Esophagus squamous epithelium (tissue), 5 donors: ENCODE data around the gene SLC51B. TPM values are rescaled to one million over a fixed set of nuclear protein-coding genes. Genes with fewer than 3 reads are reported as not detected.

ENCODE experiments used
- DNase-seq: peaks from one replicate; lab custom pipeline; 2025; lab: John Stamatoyannopoulos, UW
- H3K27ac ChIP-seq, 4 donors: fragments of 200-600 bp; sonication (generic); one replicate each; pipeline ENCODE4 v1.5.1; 2016 to 2019; ENCODE audit warnings: mild to moderate bottlenecking in 1 of 4
- H3K27me3 ChIP-seq, 4 donors: fragments of 200-600 bp; sonication (generic); 1 replicate in 3 of 4; 2 replicates in 1 of 4; pipeline versions ENCODE4 v1.5.1 to v1.6.0; 2017 to 2021; ENCODE audit warnings: antibody characterized with exemption in 1 of 4
- H3K36me3 ChIP-seq, 3 donors: fragments of 200-600 bp; sonication (generic); one replicate each; pipeline ENCODE4 v1.5.1; 2016 to 2019
- H3K4me1 ChIP-seq, 3 donors: fragments of 200-600 bp; sonication (generic); one replicate each; pipeline ENCODE4 v1.5.1; 2017 to 2019
- H3K4me3 ChIP-seq, 4 donors: fragments of 200-600 bp; sonication (generic); 1 replicate in 3 of 4; 2 replicates in 1 of 4; pipeline ENCODE4 v1.5.1; 2016 to 2019; ENCODE audit warnings: mild to moderate bottlenecking in 2 of 4, moderate library complexity in 1 of 4
- H3K9me3 ChIP-seq, 3 donors: fragments of 200-600 bp; sonication (generic); one replicate each; pipeline ENCODE4 v1.5.1; 2016 to 2019
- CTCF ChIP-seq, 6 experiments: fragments of 450-650 bp in 4 of 6; fragments of 200-600 bp in 2 of 6; sonication (generic) in 2 of 6; IDR thresholded peaks; one replicate each; pipeline ENCODE4 v1.5.1; 2016 to 2019; ENCODE audit warnings: antibody characterized with exemption in 6 of 6, mild to moderate bottlenecking in 4 of 6, moderate library complexity in 4 of 6
- POLR2A ChIP-seq, 4 donors: fragments of 450-650 bp; IDR thresholded peaks; one replicate each; pipeline ENCODE4 v1.6.1; 2017; ENCODE audit warnings: antibody characterized with exemption in 4 of 4, mild to moderate bottlenecking in 4 of 4, moderate library complexity in 3 of 4
- WGBS, 2 donors: methylation state at CpG; one replicate each; pipeline ENCODE4 v1.1.5; 2018; 5-methylcytosine and 5-hydroxymethylcytosine counted together
- intact Hi-C: fragments of 100-400 bp; cut with DNase I; formaldehyde crosslinking; loops from one replicate; pipeline ENCODE4 v1.15.0; 2022
- total RNA-seq, 4 donors: library from RNA; depleted of rRNA; stranded (reverse); fragments of >200 nt; gene quantifications; one replicate each; pipeline ENCODE4 v1.1.0, GENCODE V29; 2016
- donor health status: DM: yes; HTN: yes; CAD: no.

The SLC51B gene
- total RNA-seq, 4 donors from 2014 or later, result not detected

GRCh38 chr15:65068403-65068788, 23.2 kb downstream of the SLC51B start:
- H3K9me3 ChIP-seq, result no peaks in the 10 kb centered on the region
- no peak for TF ChIP-seq POLR2A (IDR thresholded peaks at IDR 0.05)
- TF ChIP-seq CTCF (IDR thresholded peaks at IDR 0.05), result no peak
- no peak for DNase-seq
- WGBS, 2 donors, result 50 to 79% methylated on average over 1 to 3 of the region's 3 CpGs
- H3K36me3 ChIP-seq, result no peaks in the 10 kb centered on the region
- peak overlapping the region; percentile 79 to 97 (median 86) for H3K27ac ChIP-seq
- H3K27me3 ChIP-seq, result peaks cover 0 to 36% (median 0%) of the 10 kb centered on the region in 4 donors
- peak overlapping the region in 3 of 4 donors; percentile 43 to 80 (median 58) for H3K4me3 ChIP-seq
- peaks cover 6 to 83% (median 21%) of the 10 kb centered on the region in 3 donors for H3K4me1 ChIP-seq
- intact Hi-C loops, result no loop called here

GRCh38 chr15:65069179-65069578, 24.0 kb downstream of the SLC51B start:
- intact Hi-C loops, result no loop called here
- H3K36me3 ChIP-seq, result no peaks in the 10 kb centered on the region
- peaks cover 0 to 36% (median 0%) of the 10 kb centered on the region in 4 donors for H3K27me3 ChIP-seq
- no peak for TF ChIP-seq CTCF (IDR thresholded peaks at IDR 0.05)
- no peak for TF ChIP-seq POLR2A (IDR thresholded peaks at IDR 0.05)
- H3K4me1 ChIP-seq, result peaks cover 6 to 75% (median 18%) of the 10 kb centered on the region in 3 donors
- H3K9me3 ChIP-seq, result no peaks in the 10 kb centered on the region
- no peak for DNase-seq
- H3K4me3 ChIP-seq, result no peak overlapping the region
- peak overlapping the region; percentile 79 to 97 (median 86) for H3K27ac ChIP-seq
- WGBS, 2 donors, result 100% methylated on average over 1 of the region's 1 CpG; no CpG with 5 or more reads in 1 of the 2 donors

GRCh38 chr15:65069779-65070546, 24.8 kb downstream of the SLC51B start:
- intact Hi-C loops, result no loop called here
- 66 to 71% methylated on average over 3 to 5 of the region's 5 CpGs for WGBS, 2 donors
- Histone ChIP-seq H3K27ac (peak overlapping the region; percentile 42 to 97 (median 86)), H3K36me3 (no peaks in the 10 kb centered on the region), H3K27me3 (peaks cover 0 to 34% (median 0%) of the 10 kb centered on the region in 4 donors), H3K9me3 (no peaks in the 10 kb centered on the region), H3K4me3 (no peak overlapping the region), H3K4me1 (peaks cover 6 to 67% (median 18%) of the 10 kb centered on the region in 3 donors)
- no peak for DNase-seq
- TF ChIP-seq CTCF (IDR thresholded peaks at IDR 0.05) (no peak), POLR2A (IDR thresholded peaks at IDR 0.05) (no peak)

- no peak for DNase-seq
- Histone ChIP-seq H3K4me3 (no peak overlapping the region), H3K27me3 (peaks cover 0 to 20% (median 0%) of the 10 kb centered on the region in 4 donors), H3K27ac (peak overlapping the region; percentile 12 to 97 (median 86)), H3K4me1 (peaks cover 6 to 55% (median 18%) of the 10 kb centered on the region in 3 donors), H3K36me3 (no peaks in the 10 kb centered on the region), H3K9me3 (no peaks in the 10 kb centered on the region)
- TF ChIP-seq CTCF (IDR thresholded peaks at IDR 0.05) (no peak), POLR2A (IDR thresholded peaks at IDR 0.05) (no peak)
- no CpG with 5 or more reads among the region's 5 CpGs for WGBS, 2 donors
- intact Hi-C loops, result no loop called here
Observed at GRCh38 chr15:65071381-65071811, 26.2 kb downstream of the SLC51B start.

- no peak for DNase-seq
- H3K27me3 ChIP-seq, result peaks cover 0 to 20% (median 0%) of the 10 kb centered on the region in 4 donors
- H3K4me3 ChIP-seq, result no peak overlapping the region
- no peaks in the 10 kb centered on the region for H3K9me3 ChIP-seq
- peaks cover 6 to 60% (median 18%) of the 10 kb centered on the region in 3 donors for H3K4me1 ChIP-seq
- no peaks in the 10 kb centered on the region for H3K36me3 ChIP-seq
- TF ChIP-seq CTCF (IDR thresholded peaks at IDR 0.05) (no peak), POLR2A (IDR thresholded peaks at IDR 0.05) (no peak)
- intact Hi-C loops, result no loop called here
- WGBS, 2 donors, result 86 to 92% methylated on average over 1 of the region's 1 CpG
- H3K27ac ChIP-seq, result peak overlapping the region; percentile 12 to 97 (median 86)
Observed at GRCh38 chr15:65072027-65072426, 26.8 kb downstream of the SLC51B start.
